Smooth muscle cell (in vitro differentiated cells): ENCODE results near the gene CRYL1. TPM values are rescaled to one million over a fixed set of nuclear protein-coding genes. Genes with fewer than 3 reads are reported as not detected.
A peak's percentile ranks its signal among the peaks of the same experiment; 100 is the strongest.

Experiments
- DNase-seq: peaks from one replicate; lab custom pipeline; 2025; ENCODE audit not compliant: unreplicated experiment; lab: John Stamatoyannopoulos, UW
- H2AFZ ChIP-seq: fragments of 200-600 bp; sonication (generic); 2 replicates; pipeline ENCODE4 v1.6.0; 2016; ENCODE audit warnings: antibody characterized with exemption, low read depth, mild to moderate bottlenecking
- H3F3A ChIP-seq: fragments of 200-600 bp; sonication (generic); 2 replicates; pipeline ENCODE4 v1.6.0; 2017; ENCODE audit warnings: antibody characterized with exemption, low read depth
- H3K27ac ChIP-seq: fragments of 200-600 bp; sonication (generic); 2 replicates; pipeline ENCODE4 v1.5.1; 2016; ENCODE audit warnings: low read depth, mild to moderate bottlenecking
- H3K27me3 ChIP-seq: fragments of 200-600 bp; sonication (generic); 2 replicates; pipeline ENCODE4 v1.6.1; 2016; ENCODE audit warnings: low read depth, mild to moderate bottlenecking
- H3K36me3 ChIP-seq: fragments of 200-600 bp; sonication (generic); 2 replicates; pipeline ENCODE4 v1.5.1; 2016; ENCODE audit warnings: low read depth
- H3K4me1 ChIP-seq: fragments of 200-600 bp; sonication (generic); 2 replicates; pipeline ENCODE4 v1.5.1; 2016; ENCODE audit warnings: low read depth
- H3K4me2 ChIP-seq: fragments of 200-600 bp; sonication (generic); 2 replicates; pipeline ENCODE4 v1.6.0; 2016; ENCODE audit warnings: mild to moderate bottlenecking
- H3K4me3 ChIP-seq: fragments of 200-600 bp; sonication (generic); 2 replicates; pipeline ENCODE4 v1.5.1; 2016; ENCODE audit warnings: mild to moderate bottlenecking
- H3K79me2 ChIP-seq: fragments of 200-600 bp; sonication (generic); 2 replicates; pipeline ENCODE4 v1.6.0; 2016; ENCODE audit warnings: low read depth, mild to moderate bottlenecking
- H3K9ac ChIP-seq: fragments of 200-600 bp; sonication (generic); 2 replicates; pipeline ENCODE4 v1.6.0; 2016; ENCODE audit warnings: low read depth
- H3K9me3 ChIP-seq: fragments of 200-600 bp; sonication (generic); replicated peaks from 2 replicates; pipeline ENCODE4 v1.5.1; 2016; ENCODE audit warnings: low read depth
- H4K20me1 ChIP-seq: fragments of 200-600 bp; sonication (generic); 2 replicates; pipeline ENCODE4 v1.6.0; 2016; ENCODE audit warnings: low read depth
- WGBS: methylation state at CpG from one replicate; pipeline ENCODE4 v1.1.7; 2016; ENCODE audit warnings: low lambda C conversion rate; 5-methylcytosine and 5-hydroxymethylcytosine counted together
- polyA plus RNA-seq: library from polyadenylated mRNA; unstranded; fragments of >200 nt; fragmentation: Nextera tagmentation; extraction: Ambion mirVana; gene quantifications from 2 replicates; pipeline ENCODE4 v1.2.1, GENCODE V29; 2016
- total RNA-seq: library from RNA; depleted of rRNA; stranded (reverse); fragments of >200 nt; gene quantifications from 2 replicates; pipeline ENCODE4 v1.2.3, GENCODE V29; 2014
- TF ChIP-seq, protein P1 (sequence below): fragments of 200-600 bp; sonication (generic); IDR thresholded peaks from 2 replicates; pipeline ENCODE4 v1.5.1; 2017; ENCODE audit warnings: borderline replicate concordance, mild to moderate bottlenecking, antibody characterized with exemption; ENCODE audit not compliant: insufficient read depth, poor library complexity, severe bottlenecking

CRYL1 gene
- total and polyA plus RNA-seq, 2 experiments from 2014 or later: 6.5 to 12.4 TPM

DNA sequence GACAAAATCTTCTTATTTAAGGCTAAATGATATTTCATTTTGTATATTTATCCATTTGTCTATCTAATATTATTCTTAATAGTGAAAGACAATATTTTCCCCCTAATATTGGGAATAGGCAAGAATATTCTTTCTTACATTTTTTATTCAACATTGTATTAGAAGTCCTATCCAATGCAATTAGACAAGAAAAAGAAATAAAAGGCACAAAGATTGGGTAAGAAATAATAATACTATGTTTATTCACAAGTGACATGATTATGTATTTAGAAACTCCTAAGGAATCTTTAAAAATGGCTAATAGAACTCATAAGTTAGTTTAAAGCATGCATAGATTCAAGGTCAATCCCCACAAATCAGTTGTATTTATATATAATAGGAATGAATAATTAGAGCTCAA lies 11.3 kb upstream of the CRYL1 start:
- Histone ChIP-seq H3K9ac (no peak overlapping the region), H4K20me1 (no peaks in the 10 kb centered on the region), H3K36me3 (no peaks in the 10 kb centered on the region), H3K4me1 (no peaks in the 10 kb centered on the region), H3K4me2 (no peak overlapping the region), H3K27me3 (no peaks in the 10 kb centered on the region), H3K27ac (no peak overlapping the region), H2AFZ (no peak overlapping the region), H3K9me3 (no peaks in the 10 kb centered on the region), H3F3A (no peaks in the 10 kb centered on the region), H3K79me2 (no peaks in the 10 kb centered on the region), H3K4me3 (no peak overlapping the region)
- TF ChIP-seq, protein P1, sequence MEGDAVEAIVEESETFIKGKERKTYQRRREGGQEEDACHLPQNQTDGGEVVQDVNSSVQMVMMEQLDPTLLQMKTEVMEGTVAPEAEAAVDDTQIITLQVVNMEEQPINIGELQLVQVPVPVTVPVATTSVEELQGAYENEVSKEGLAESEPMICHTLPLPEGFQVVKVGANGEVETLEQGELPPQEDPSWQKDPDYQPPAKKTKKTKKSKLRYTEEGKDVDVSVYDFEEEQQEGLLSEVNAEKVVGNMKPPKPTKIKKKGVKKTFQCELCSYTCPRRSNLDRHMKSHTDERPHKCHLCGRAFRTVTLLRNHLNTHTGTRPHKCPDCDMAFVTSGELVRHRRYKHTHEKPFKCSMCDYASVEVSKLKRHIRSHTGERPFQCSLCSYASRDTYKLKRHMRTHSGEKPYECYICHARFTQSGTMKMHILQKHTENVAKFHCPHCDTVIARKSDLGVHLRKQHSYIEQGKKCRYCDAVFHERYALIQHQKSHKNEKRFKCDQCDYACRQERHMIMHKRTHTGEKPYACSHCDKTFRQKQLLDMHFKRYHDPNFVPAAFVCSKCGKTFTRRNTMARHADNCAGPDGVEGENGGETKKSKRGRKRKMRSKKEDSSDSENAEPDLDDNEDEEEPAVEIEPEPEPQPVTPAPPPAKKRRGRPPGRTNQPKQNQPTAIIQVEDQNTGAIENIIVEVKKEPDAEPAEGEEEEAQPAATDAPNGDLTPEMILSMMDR: no peak
- no peak for DNase-seq

DNA sequence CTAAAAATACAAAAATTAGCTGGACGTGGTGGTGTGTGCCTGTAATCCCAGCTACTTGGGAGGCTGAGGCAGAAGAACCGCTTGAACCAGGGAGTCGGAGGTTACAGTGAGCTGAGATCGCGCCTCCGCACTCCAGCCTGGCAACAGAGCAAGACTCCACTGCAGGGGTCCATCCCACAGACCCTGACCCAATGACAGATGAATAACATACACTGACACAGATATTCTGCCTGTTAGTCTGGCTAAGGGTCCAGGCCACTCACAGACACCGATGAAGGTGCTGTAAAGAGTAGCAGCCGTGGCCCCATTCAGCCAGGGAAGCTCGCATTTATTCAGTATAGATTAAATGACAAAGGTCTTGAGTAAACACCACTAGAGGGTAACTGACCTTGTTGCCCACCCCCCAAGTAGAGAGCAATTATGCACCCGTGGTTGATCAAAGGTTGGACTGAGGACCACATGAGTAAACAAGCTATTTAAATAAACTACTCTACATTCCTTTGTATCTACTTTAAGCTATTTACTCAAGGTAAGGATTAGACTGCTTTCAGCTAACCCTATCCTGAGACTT lies 8.5 kb upstream of the CRYL1 start:
- Histone ChIP-seq H3K27ac (no peak overlapping the region), H2AFZ (no peak overlapping the region), H3K4me1 (no peaks in the 10 kb centered on the region), H3K9ac (no peak overlapping the region), H3F3A (no peaks in the 10 kb centered on the region), H3K4me3 (no peak overlapping the region), H3K79me2 (no peaks in the 10 kb centered on the region), H4K20me1 (no peaks in the 10 kb centered on the region), H3K36me3 (no peaks in the 10 kb centered on the region), H3K9me3 (no peaks in the 10 kb centered on the region), H3K4me2 (no peak overlapping the region), H3K27me3 (no peaks in the 10 kb centered on the region)
- 89% methylated on average over 10 of the region's 10 CpGs for WGBS
- no peak for DNase-seq
- TF ChIP-seq, protein P1: no peak

DNA sequence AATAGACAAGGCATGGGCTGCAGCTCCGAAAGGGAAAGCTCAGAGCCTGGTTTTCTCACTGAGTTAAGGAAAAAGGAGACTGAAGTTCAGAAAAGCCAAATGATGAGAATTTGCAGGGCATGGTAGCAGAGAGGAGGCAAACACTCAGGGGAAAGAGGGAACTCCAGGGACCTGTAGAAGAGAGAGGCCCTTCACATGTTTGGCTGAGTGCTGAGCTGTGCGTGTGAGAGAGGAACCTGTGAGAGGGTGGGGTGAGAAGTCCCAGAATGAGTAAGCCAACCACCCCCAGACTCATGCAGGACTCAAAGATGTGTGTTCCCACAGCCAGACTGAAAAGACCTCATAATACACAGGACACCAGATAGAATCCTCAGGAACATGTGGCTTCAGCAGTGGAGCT lies 2.8 kb upstream of the CRYL1 start:
- WGBS: 89% methylated on average over 2 of the region's 2 CpGs

DNA sequence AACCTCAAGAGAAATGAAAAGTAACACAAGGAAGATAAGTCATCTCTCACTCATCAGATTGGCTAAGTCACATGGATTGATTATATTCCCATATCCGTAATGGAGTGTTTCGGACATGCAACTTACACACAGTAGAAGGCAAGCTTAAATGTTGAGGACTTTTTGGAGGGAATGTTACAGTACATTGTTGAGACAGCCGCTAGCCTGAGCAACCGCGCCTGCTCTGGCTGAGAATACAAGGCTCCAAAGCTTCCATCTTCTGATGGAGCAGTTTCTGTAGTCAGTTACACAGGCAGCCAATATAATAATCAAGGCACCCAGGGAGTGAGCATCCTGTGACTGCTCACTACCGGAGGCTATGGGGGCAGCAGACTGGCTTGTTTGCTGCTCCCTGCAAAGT lies 1.0 kb upstream of the CRYL1 start:
- H3K4me2 ChIP-seq: peak overlapping the region; percentile 95
- H3K4me1 ChIP-seq: peaks cover 5% of the 10 kb centered on the region
- DNase-seq: no peak
- no peaks in the 10 kb centered on the region for H3K79me2 ChIP-seq
- peak overlapping the region; percentile 89 for H3K4me3 ChIP-seq
- no peaks in the 10 kb centered on the region for H3K9me3 ChIP-seq
- no peaks in the 10 kb centered on the region for H3F3A ChIP-seq
- no peak overlapping the region for H3K27ac ChIP-seq
- peaks cover 3% of the 10 kb centered on the region for H3K27me3 ChIP-seq
- WGBS: 83% methylated on average over 6 of the region's 6 CpGs
- H2AFZ ChIP-seq: peak overlapping the region; percentile 92
- H3K36me3 ChIP-seq: no peaks in the 10 kb centered on the region
- TF ChIP-seq, protein P1: no peak
- H3K9ac ChIP-seq: no peak overlapping the region
- no peaks in the 10 kb centered on the region for H4K20me1 ChIP-seq

More for the DNA sequence above, 2.8 kb upstream of the CRYL1 start:
- Histone ChIP-seq H3K79me2 (no peaks in the 10 kb centered on the region), H3K9me3 (no peaks in the 10 kb centered on the region), H3K27me3 (peaks cover 3% of the 10 kb centered on the region), H3K27ac (no peak overlapping the region), H3K36me3 (no peaks in the 10 kb centered on the region), H3K4me3 (no peak overlapping the region), H3K4me2 (no peak overlapping the region), H3F3A (no peaks in the 10 kb centered on the region), H4K20me1 (no peaks in the 10 kb centered on the region), H3K4me1 (peaks cover 5% of the 10 kb centered on the region), H2AFZ (no peak overlapping the region), H3K9ac (no peak overlapping the region)
- no peak for DNase-seq
- TF ChIP-seq, protein P1: no peak
